Neutrophil (primary cell): Measurements from ENCODE around the gene VIPAS39.

Experiments
- H3K27ac ChIP-seq: fragments of 200-600 bp; sonication (generic); 2 replicates; pipeline ENCODE4 v1.5.1; 2016; ENCODE audit warnings: mild to moderate bottlenecking, moderate library complexity
- H3K27me3 ChIP-seq: fragments of 200-600 bp; sonication (generic); 2 replicates; pipeline ENCODE4 v1.6.0; 2016; ENCODE audit warnings: mild to moderate bottlenecking
- H3K36me3 ChIP-seq: fragments of 200-600 bp; sonication (generic); 2 replicates; pipeline ENCODE4 v1.5.1; 2017
- H3K4me1 ChIP-seq, 2 experiments: fragments of 200-600 bp in 1 of 2; sonication (generic) in 1 of 2; 1 replicate in 1 of 2; 2 replicates in 1 of 2; pipeline versions ENCODE4 v1.5.1 to v1.6.1; 2013 to 2016; ENCODE audit warnings: low read depth in 1 of 2, low read length in 1 of 2, mild to moderate bottlenecking in 1 of 2, moderate library complexity in 1 of 2; ENCODE audit not compliant: control insufficient read depth in 1 of 2, insufficient read depth in 1 of 2
- H3K4me3 ChIP-seq, 2 experiments: fragments of 200-600 bp in 1 of 2; sonication (generic) in 1 of 2; 1 replicate in 1 of 2; 2 replicates in 1 of 2; pipeline ENCODE4 v1.5.1; 2013 to 2016; ENCODE audit warnings: low read depth in 1 of 2, low read length in 1 of 2, mild to moderate bottlenecking in 1 of 2, moderate library complexity in 1 of 2
- H3K9me3 ChIP-seq: fragments of 200-600 bp; sonication (generic); 2 replicates; pipeline ENCODE4 v1.5.1; 2016
- TF ChIP-seq, protein P1 (sequence below): fragments of 200-600 bp; sonication (generic); IDR thresholded peaks from 2 replicates; pipeline ENCODE4 v1.5.1; 2016; ENCODE audit warnings: antibody characterized with exemption

VIPAS39 gene

DNA sequence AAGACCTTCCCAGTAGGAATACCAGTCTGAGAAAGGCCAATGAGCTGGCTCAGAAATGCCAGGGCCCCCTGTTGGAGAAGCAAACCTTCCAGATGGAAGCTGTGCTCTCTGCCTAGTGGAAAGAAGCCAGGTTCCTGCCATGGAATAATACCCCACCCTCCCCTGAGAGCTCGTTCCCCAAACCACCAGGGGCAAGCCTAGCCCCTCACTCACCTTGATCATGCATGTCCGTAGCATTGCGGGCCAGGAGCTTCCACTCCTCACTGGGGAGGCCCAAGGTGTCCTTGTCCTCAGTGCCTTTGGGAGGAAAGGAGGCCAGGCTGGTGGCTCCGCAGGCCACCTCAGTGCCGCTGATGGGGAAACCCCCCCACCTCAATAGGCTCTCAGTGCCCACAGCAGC, 20.6 kb upstream of the VIPAS39 start:
- TF ChIP-seq, protein P1, sequence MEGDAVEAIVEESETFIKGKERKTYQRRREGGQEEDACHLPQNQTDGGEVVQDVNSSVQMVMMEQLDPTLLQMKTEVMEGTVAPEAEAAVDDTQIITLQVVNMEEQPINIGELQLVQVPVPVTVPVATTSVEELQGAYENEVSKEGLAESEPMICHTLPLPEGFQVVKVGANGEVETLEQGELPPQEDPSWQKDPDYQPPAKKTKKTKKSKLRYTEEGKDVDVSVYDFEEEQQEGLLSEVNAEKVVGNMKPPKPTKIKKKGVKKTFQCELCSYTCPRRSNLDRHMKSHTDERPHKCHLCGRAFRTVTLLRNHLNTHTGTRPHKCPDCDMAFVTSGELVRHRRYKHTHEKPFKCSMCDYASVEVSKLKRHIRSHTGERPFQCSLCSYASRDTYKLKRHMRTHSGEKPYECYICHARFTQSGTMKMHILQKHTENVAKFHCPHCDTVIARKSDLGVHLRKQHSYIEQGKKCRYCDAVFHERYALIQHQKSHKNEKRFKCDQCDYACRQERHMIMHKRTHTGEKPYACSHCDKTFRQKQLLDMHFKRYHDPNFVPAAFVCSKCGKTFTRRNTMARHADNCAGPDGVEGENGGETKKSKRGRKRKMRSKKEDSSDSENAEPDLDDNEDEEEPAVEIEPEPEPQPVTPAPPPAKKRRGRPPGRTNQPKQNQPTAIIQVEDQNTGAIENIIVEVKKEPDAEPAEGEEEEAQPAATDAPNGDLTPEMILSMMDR = no peak
- Histone ChIP-seq H3K36me3 (no peaks in the 10 kb centered on the region), H3K9me3 (no peaks in the 10 kb centered on the region), H3K4me1 (no peaks in the 10 kb centered on the region), H3K27me3 (no peaks in the 10 kb centered on the region), H3K27ac (no peak overlapping the region), H3K4me3 (no peak overlapping the region)

DNA sequence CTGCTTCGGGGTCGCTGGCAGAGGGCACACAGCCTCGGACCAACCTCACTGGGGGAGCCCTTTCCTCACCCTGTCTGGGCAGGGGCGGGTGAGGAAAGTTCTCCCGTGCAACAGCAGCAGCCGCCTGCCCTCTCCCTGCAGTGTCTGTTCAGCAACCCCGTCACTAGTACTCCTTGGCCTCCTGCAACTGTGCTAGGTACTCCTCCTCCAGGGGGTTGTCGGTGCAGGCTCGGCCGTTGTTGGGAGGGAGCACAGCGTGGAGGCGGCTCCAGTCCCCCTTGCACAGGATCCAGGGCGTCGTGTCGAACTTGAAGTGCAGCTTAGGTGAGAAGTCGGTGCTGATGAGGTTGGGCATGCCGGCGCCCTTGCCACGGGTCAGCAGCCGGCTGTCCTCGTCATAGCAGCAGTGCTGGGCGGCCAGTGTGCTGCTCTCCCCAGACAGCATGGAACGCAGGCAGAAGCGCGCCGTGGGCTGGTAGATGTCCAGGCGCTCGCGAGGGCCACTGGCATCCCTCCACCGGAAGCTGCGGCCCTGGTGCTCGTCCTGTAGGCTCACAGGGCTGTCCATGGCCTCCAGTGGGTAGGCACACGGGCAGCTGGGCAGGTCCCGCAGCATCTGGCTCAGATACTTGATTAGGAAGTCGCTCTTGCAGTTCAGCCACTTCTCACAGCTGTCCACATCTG, 18.2 kb upstream of the VIPAS39 start:
- TF ChIP-seq, protein P1 = no peak
- H3K9me3 ChIP-seq = no peaks in the 10 kb centered on the region
- no peak overlapping the region for H3K27ac ChIP-seq
- no peaks in the 10 kb centered on the region for H3K36me3 ChIP-seq
- H3K4me3 ChIP-seq = no peak overlapping the region
- no peaks in the 10 kb centered on the region for H3K4me1 ChIP-seq
- H3K27me3 ChIP-seq = no peaks in the 10 kb centered on the region

DNA sequence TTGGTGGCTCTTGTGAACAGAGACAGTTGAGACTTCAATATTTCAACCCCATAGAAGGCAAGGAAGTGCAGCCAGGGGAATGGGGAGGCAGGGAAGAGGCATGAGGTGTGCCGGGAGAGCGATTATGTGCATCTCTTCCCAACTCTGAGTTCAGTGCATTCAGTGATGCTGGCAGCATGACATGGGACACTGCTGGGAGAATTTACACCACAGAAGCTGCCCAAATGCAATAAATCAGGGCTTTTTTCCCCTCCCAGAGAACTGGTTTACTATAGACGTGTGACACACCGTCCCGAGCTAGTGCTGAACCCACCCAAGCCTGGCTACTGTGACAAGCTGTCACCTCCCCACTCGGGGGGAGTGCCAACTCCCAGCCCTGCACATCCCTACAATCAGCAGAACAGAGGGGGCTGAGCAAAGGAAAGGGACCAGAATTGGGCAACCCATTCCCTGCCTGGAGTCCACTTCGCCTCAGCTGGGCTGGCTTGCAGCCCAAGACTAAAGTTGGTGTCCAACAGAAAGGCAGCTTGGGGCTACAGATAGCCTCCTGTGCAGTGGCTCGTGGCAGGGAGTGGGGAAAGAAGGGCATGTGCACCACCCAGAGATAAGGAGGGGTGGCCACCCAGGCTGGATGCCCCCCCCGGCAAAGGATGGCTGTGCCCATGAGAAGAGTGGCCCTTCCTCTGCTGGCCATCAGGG, 17.2 kb upstream of the VIPAS39 start:
- Histone ChIP-seq H3K36me3 (peaks cover 5% of the 10 kb centered on the region), H3K4me1 (no peaks in the 10 kb centered on the region), H3K9me3 (no peaks in the 10 kb centered on the region), H3K27me3 (no peaks in the 10 kb centered on the region), H3K27ac (no peak overlapping the region), H3K4me3 (no peak overlapping the region)
- TF ChIP-seq, protein P1 = no peak

DNA sequence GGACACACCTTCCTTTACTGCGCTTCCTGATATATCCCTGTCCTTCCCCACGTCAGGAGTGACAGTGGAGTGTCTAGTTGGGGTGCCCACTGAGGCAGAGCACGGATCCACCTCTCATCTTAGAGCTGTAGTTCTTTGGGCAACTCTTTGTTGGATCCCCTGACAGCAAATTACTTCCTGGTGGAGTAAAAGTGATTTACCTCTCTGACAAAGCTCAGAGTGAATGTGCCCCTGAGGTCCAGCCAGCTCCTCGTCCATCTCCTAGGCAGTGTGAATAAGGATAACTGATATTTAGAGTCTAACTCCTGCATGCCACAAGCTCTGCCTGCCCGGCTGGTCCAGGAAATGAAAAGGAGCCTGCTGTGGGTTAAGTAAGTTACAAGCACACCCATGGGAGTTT, 16.5 kb upstream of the VIPAS39 start:
- TF ChIP-seq, protein P1 = no peak
- no peaks in the 10 kb centered on the region for H3K4me1 ChIP-seq
- H3K27me3 ChIP-seq = no peaks in the 10 kb centered on the region
- H3K4me3 ChIP-seq = no peak overlapping the region
- H3K9me3 ChIP-seq = no peaks in the 10 kb centered on the region
- H3K36me3 ChIP-seq = peaks cover 12% of the 10 kb centered on the region
- H3K27ac ChIP-seq = no peak overlapping the region

DNA sequence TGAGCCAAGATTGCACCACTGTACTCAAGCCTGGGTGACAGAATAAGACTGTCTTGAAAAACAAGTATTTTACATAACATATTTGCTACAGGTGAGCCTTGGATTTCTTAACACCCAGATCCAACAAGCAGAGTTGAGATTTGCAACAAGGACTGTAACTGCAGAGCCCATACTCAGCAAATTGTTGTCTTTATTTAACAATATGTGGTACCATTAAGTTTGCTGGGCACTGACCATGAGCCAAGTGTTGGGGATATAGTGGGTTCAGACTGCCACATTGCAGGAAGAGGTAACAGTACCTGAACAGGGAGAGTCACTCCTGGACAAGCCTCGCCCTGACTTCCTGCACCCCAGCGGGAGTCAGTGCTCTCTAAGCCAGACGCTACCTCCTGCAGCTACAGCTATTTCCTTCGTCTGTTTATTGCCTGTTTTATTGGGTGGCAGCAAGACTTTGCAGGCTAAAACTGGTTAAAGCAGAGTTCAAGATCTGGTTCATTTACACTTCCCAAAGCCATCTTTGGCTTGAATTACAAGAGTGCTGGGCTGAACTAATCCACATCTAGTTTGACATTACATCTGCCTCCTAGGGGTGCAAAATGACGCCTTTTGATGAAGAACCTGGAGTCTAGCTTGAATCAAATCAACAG, 12.9 kb upstream of the VIPAS39 start:
- Histone ChIP-seq H3K9me3 (no peaks in the 10 kb centered on the region), H3K4me1 (no peaks in the 10 kb centered on the region), H3K36me3 (peaks cover 46% of the 10 kb centered on the region), H3K27ac (no peak overlapping the region), H3K4me3 (no peak overlapping the region), H3K27me3 (no peaks in the 10 kb centered on the region)
- TF ChIP-seq, protein P1 = no peak
